ENCODE measurements around the gene ZFP64.

DNA sequence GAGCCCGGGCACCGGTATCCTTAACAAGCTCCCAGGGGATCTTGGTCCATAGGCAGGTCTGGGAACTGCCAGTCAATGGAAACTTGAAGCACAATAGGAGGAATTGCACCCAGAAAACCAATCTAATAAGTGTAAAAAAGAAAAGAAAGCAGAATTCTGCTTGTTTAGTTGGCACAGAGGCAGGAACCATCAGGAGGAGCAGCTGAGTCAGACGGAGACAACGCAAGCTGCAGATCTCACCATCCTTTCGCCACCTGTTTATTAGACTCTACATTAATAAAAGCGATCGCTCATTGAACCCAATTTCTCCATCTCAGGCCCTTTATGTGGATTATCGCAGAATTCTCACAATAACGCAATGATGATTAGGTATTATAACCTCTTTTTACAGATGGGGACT lies 9.8 kb downstream of the ZFP64 start:
- no peak for TF ChIP-seq POLR2A (IDR thresholded peaks at IDR 0.05)
- no peak for TF ChIP-seq CTCF (IDR thresholded peaks at IDR 0.05)

Measured in thyroid gland (tissue), 4 donors.